DOHH2 (cell line): Measurements from ENCODE around the gene OR8J1.
"Not testable (repeated sequence)": the region's sequence is repeated elsewhere in the genome, so short reads cannot be mapped to it uniquely, and the experiment has no call there.

Experiments
- H3F3A ChIP-seq: fragments of 200-600 bp; sonication (generic), shearing (Covaris generic); 2 replicates; pipeline ENCODE4 v1.6.0; 2016; ENCODE audit warnings: antibody characterized with exemption, mild to moderate bottlenecking; ENCODE audit not compliant: control insufficient read depth, insufficient read depth
- H3K27ac ChIP-seq: fragments of 200-600 bp; sonication (generic); 2 replicates; pipeline ENCODE4 v1.5.1; 2014; ENCODE audit warnings: low read depth, mild to moderate bottlenecking, low read length, moderate library complexity
- H3K27me3 ChIP-seq: fragments of 200-600 bp; sonication (generic); 2 replicates; pipeline ENCODE4 v1.6.1; 2014; ENCODE audit warnings: mild to moderate bottlenecking, low read length, mixed read lengths; ENCODE audit not compliant: control insufficient read depth
- H3K36me3 ChIP-seq: fragments of 200-600 bp; sonication (generic); 2 replicates; pipeline ENCODE4 v1.6.1; 2014; ENCODE audit warnings: mild to moderate bottlenecking, low read length, moderate library complexity, mixed read lengths; ENCODE audit not compliant: control insufficient read depth
- H3K4me1 ChIP-seq: fragments of 200-600 bp; sonication (generic); 2 replicates; pipeline ENCODE4 v1.6.1; 2014; ENCODE audit warnings: mild to moderate bottlenecking, low read length, mixed read lengths; ENCODE audit not compliant: control insufficient read depth
- H3K4me2 ChIP-seq: fragments of 200-600 bp; sonication (generic); 2 replicates; pipeline ENCODE4 v1.6.0; 2014; ENCODE audit warnings: mild to moderate bottlenecking, low read length, moderate library complexity
- H3K4me3 ChIP-seq: fragments of 200-600 bp; sonication (generic); 2 replicates; pipeline ENCODE4 v1.5.1; 2014; ENCODE audit warnings: mild to moderate bottlenecking, low read length, mixed read lengths
- H3K79me2 ChIP-seq: fragments of 200-600 bp; sonication (generic); 2 replicates; pipeline ENCODE4 v1.6.1; 2014; ENCODE audit warnings: mild to moderate bottlenecking, low read length, mixed read lengths; ENCODE audit not compliant: control insufficient read depth
- H3K9me2 ChIP-seq: fragments of 200-600 bp; sonication (generic); replicated peaks from 2 replicates; pipeline ENCODE4 v1.6.1; 2014; ENCODE audit warnings: mild to moderate bottlenecking, low read length, mixed read lengths; ENCODE audit not compliant: control insufficient read depth
- H3K9me3 ChIP-seq: fragments of 200-600 bp; sonication (generic); 2 replicates; pipeline ENCODE4 v1.6.1; 2014; ENCODE audit warnings: antibody characterized with exemption, low read length, mixed read lengths; ENCODE audit not compliant: control insufficient read depth, insufficient read depth
- H4K20me1 ChIP-seq: fragments of 200-600 bp; sonication (generic); 2 replicates; pipeline ENCODE4 v1.6.0; 2014; ENCODE audit warnings: low read depth, mild to moderate bottlenecking, antibody characterized with exemption, low read length, moderate library complexity; ENCODE audit not compliant: control insufficient read depth, insufficient read depth
- CTCF ChIP-seq: fragments of 200-600 bp; sonication (generic); IDR thresholded peaks from one replicate; pipeline ENCODE4 v1.5.1; 2014; ENCODE audit warnings: antibody characterized with exemption, mild to moderate bottlenecking, low read depth, low read length; ENCODE audit not compliant: poor library complexity, severe bottlenecking
- EZH2phosphoT487 ChIP-seq: fragments of 200-600 bp; sonication (generic); IDR thresholded peaks from 2 replicates; pipeline ENCODE4 v1.6.1; 2017; ENCODE audit warnings: borderline replicate concordance, mild to moderate bottlenecking, antibody characterized with exemption, low read length, moderate library complexity, mixed read lengths

Gene OR8J1

GRCh38 chr11:56396047-56396446, 42.0 kb downstream of the OR8J1 start:
- TF ChIP-seq CTCF (no peak), EZH2phosphoT487 (no peak)
- Histone ChIP-seq H3K27me3 (no peaks in the 10 kb centered on the region), H3F3A (no peaks in the 10 kb centered on the region), H3K79me2 (no peaks in the 10 kb centered on the region), H3K9me2 (no peaks in the 10 kb centered on the region), H3K27ac (no peak overlapping the region), H3K36me3 (no peaks in the 10 kb centered on the region), H3K4me1 (no peaks in the 10 kb centered on the region), H4K20me1 (no peaks in the 10 kb centered on the region), H3K4me3 (no peak overlapping the region), H3K4me2 (no peak overlapping the region), H3K9me3 (no peaks in the 10 kb centered on the region)

- H3K79me2 ChIP-seq, H4K20me1 ChIP-seq, H3K27ac ChIP-seq, H3K9me3 ChIP-seq, H3K4me1 ChIP-seq, H3K9me2 ChIP-seq, H3K4me2 ChIP-seq, H3K36me3 ChIP-seq, H3F3A ChIP-seq, H3K27me3 ChIP-seq, H3K4me3 ChIP-seq: not testable (repeated sequence)
Measured at GRCh38 chr11:56401858-56402461, 47.9 kb downstream of the OR8J1 start.

- Histone ChIP-seq H3K36me3 (no peaks in the 10 kb centered on the region), H3K9me3 (peaks cover 8% of the 10 kb centered on the region; the same call in 1 of the 2 replicates), H4K20me1 (no peaks in the 10 kb centered on the region), H3K4me2 (no peak overlapping the region), H3F3A (no peaks in the 10 kb centered on the region), H3K4me3 (no peak overlapping the region), H3K27me3 (no peaks in the 10 kb centered on the region), H3K9me2 (no peaks in the 10 kb centered on the region; the same call in 1 of the 2 replicates), H3K79me2 (no peaks in the 10 kb centered on the region), H3K4me1 (no peaks in the 10 kb centered on the region), H3K27ac (no peak overlapping the region)
- TF ChIP-seq CTCF (no peak), EZH2phosphoT487 (no peak)
Measured at GRCh38 chr11:56404393-56404792, 50.3 kb downstream of the OR8J1 start.

GRCh38 chr11:56410801-56411200, 56.7 kb downstream of the OR8J1 start:
- H3K4me1 ChIP-seq: no peaks in the 10 kb centered on the region
- H3K36me3 ChIP-seq: no peaks in the 10 kb centered on the region
- H3K9me2 ChIP-seq: no peaks in the 10 kb centered on the region; the same call in 1 of the 2 replicates
- no peak overlapping the region for H3K4me2 ChIP-seq
- H3K9me3 ChIP-seq: no peaks in the 10 kb centered on the region
- no peak for TF ChIP-seq EZH2phosphoT487
- TF ChIP-seq CTCF: no peak
- H3K27ac ChIP-seq: no peak overlapping the region
- no peaks in the 10 kb centered on the region for H3K27me3 ChIP-seq
- H4K20me1 ChIP-seq: no peaks in the 10 kb centered on the region
- no peaks in the 10 kb centered on the region for H3F3A ChIP-seq
- no peak overlapping the region for H3K4me3 ChIP-seq
- no peaks in the 10 kb centered on the region for H3K79me2 ChIP-seq
